GM12878 (cell line): Measurements from ENCODE around the gene IFT172. TPM values are rescaled to one million over a fixed set of nuclear protein-coding genes. Genes with fewer than 3 reads are reported as not detected.
A peak's percentile ranks its signal among the peaks of the same experiment; 100 is the strongest.

ENCODE experiments used
- ATAC-seq: fragments of 200-7000 bp; cut with Tn5 transposase; 3 replicates; pipeline ENCODE4 v1.9.1; 2020; ENCODE audit warnings: mild to moderate bottlenecking, moderate library complexity
- BruUV-seq: library from RNA; stranded (reverse); fragments of 400-500 nt; replicated peaks from 2 replicates; lab custom pipeline; 2021; lab: Mats Ljungman, UMichigan
- CTCF ChIA-PET: fragments of 300-600 bp; sonication (Branson Sonifier 250); formaldehyde crosslinking; extraction: SDS; loops from one replicate; lab custom pipeline; 2021; ENCODE audit warnings: inconsistent platforms; lab: Yijun Ruan, JAX
- POLR2A ChIA-PET: fragments of 350-600 bp; formaldehyde crosslinking; extraction: SDS; loops from one replicate; lab custom pipeline; 2021; ENCODE audit warnings: inconsistent platforms; lab: Charles Lee
- RAD21 ChIA-PET: fragments of 300-600 bp; sonication (Branson Sonifier 250); formaldehyde crosslinking; loops from one replicate; lab custom pipeline; 2023; ENCODE audit warnings: antibody characterized with exemption; ENCODE audit not compliant: unreplicated experiment; lab: Charles Lee
- SMC1A ChIA-PET: fragments of 300-600 bp; sonication (Branson Sonifier 250); formaldehyde crosslinking; loops from one replicate; lab custom pipeline; 2023; ENCODE audit not compliant: unreplicated experiment, uncharacterized antibody; lab: Charles Lee
- DNase-seq: peaks from one replicate; pipeline ENCODE4 v3.0.0-alpha.2; 2011; ENCODE audit warnings: low read depth, low spot score
- FAIRE-seq: peaks from 3 replicates; lab custom pipeline; 2011; peaks lifted over from hg19 to GRCh38; lab: Jason Lieb, UNC
- H2AFZ ChIP-seq: 2 replicates; pipeline ENCODE4 v1.6.0; 2011; ENCODE audit warnings: low read depth, low read length, control low read depth; ENCODE audit not compliant: control insufficient read depth
- H3K27ac ChIP-seq: 2 replicates; pipeline ENCODE4 v1.5.1; 2011; ENCODE audit warnings: control low read depth; ENCODE audit not compliant: control insufficient read depth, insufficient read depth
- H3K27me3 ChIP-seq, 2 experiments: replicated peaks in 1 of 2; 2 replicates each; pipeline versions ENCODE4 v1.6.0 to v1.6.1; 2011; ENCODE audit warnings: low read length in 1 of 2; ENCODE audit not compliant: control insufficient read depth in 2 of 2, insufficient read depth in 2 of 2
- H3K36me3 ChIP-seq, 2 experiments: 2 replicates each; pipeline ENCODE4 v1.5.1; 2011; ENCODE audit warnings: low read length in 1 of 2; ENCODE audit not compliant: control insufficient read depth in 2 of 2, insufficient read depth in 2 of 2
- H3K4me1 ChIP-seq: 2 replicates; pipeline ENCODE4 v1.6.1; 2011; ENCODE audit warnings: mild to moderate bottlenecking, low read length, moderate library complexity, mixed read lengths; ENCODE audit not compliant: control insufficient read depth, insufficient read depth
- H3K4me2 ChIP-seq: 2 replicates; pipeline ENCODE4 v1.6.0; 2011; ENCODE audit warnings: control low read depth; ENCODE audit not compliant: control insufficient read depth, insufficient read depth
- H3K4me3 ChIP-seq: fragments of 200-600 bp; sonication (generic); 2 replicates; pipeline ENCODE4 v1.5.1; 2016
- H3K79me2 ChIP-seq: 2 replicates; pipeline ENCODE4 v1.6.0; 2011; ENCODE audit warnings: low read length; ENCODE audit not compliant: control insufficient read depth, insufficient read depth
- H3K9ac ChIP-seq: 2 replicates; pipeline ENCODE4 v1.8.0; 2011; ENCODE audit warnings: low read length, control low read depth, mixed read lengths; ENCODE audit not compliant: control insufficient read depth, insufficient read depth
- H3K9me3 ChIP-seq: replicated peaks from 3 replicates; pipeline ENCODE4 v1.5.1; 2011; ENCODE audit warnings: mild to moderate bottlenecking, low read length; ENCODE audit not compliant: control insufficient read depth, insufficient read depth
- H4K20me1 ChIP-seq: 2 replicates; pipeline ENCODE4 v1.6.0; 2011; ENCODE audit not compliant: control insufficient read depth, insufficient read depth
- BHLHE40 ChIP-seq, 2 experiments: fragments of 450-650 bp in 1 of 2; IDR thresholded peaks; 2 replicates each; pipeline ENCODE4 v1.6.1; 2011 to 2017; ENCODE audit warnings: low read depth in 2 of 2, borderline replicate concordance in 1 of 2, improper control_type of control experiment in 1 of 2, low read length in 1 of 2, mild to moderate bottlenecking in 1 of 2
- BRCA1 ChIP-seq: IDR thresholded peaks from 2 replicates; pipeline ENCODE4 v1.6.1; 2011; ENCODE audit warnings: low read depth, low read length, improper control_type of control experiment
- CHD1 ChIP-seq: IDR thresholded peaks from 2 replicates; pipeline ENCODE4 v1.6.1; 2012; ENCODE audit warnings: low read depth, low read length, improper control_type of control experiment
- EGR1 ChIP-seq, 2 experiments: IDR thresholded peaks; 1 replicate in 1 of 2; 2 replicates in 1 of 2; pipeline ENCODE4 v1.6.1; 2011 to 2012; ENCODE audit warnings: low read depth in 2 of 2, low read length in 2 of 2, borderline replicate concordance in 1 of 2, mild to moderate bottlenecking in 1 of 2, moderate library complexity in 1 of 2
- IKZF1 ChIP-seq: fragments of 450-650 bp; conservative IDR thresholded peaks from 2 replicates; pipeline ENCODE4 v1.6.1; 2017; ENCODE audit warnings: antibody characterized with exemption, mild to moderate bottlenecking
- LARP7 ChIP-seq: fragments of 450-650 bp; IDR thresholded peaks from 2 replicates; pipeline ENCODE4 v1.6.1; 2017; ENCODE audit warnings: mild to moderate bottlenecking
- NBN ChIP-seq: fragments of 450-650 bp; IDR thresholded peaks from 2 replicates; pipeline ENCODE4 v1.6.1; 2016
- NKRF ChIP-seq: fragments of 450-650 bp; conservative IDR thresholded peaks from 2 replicates; pipeline ENCODE4 v1.6.1; 2017; ENCODE audit warnings: mild to moderate bottlenecking, moderate library complexity
- NRF1 ChIP-seq: conservative IDR thresholded peaks from 2 replicates; pipeline ENCODE4 v1.6.1; 2011; ENCODE audit warnings: mild to moderate bottlenecking, low read depth, low read length, improper control_type of control experiment
- PKNOX1 ChIP-seq: fragments of 450-650 bp; IDR thresholded peaks from 2 replicates; pipeline ENCODE4 v1.6.1; 2016; ENCODE audit warnings: mild to moderate bottlenecking
- POLR2A ChIP-seq: IDR thresholded peaks from 2 replicates; pipeline ENCODE4 v1.6.1; 2011; ENCODE audit warnings: low read depth, mild to moderate bottlenecking, low read length
- RB1 ChIP-seq: fragments of 450-650 bp; formaldehyde crosslinking; IDR thresholded peaks from 2 replicates; pipeline ENCODE4 v1.6.1; 2017; ENCODE audit warnings: mild to moderate bottlenecking, borderline replicate concordance
- TCF7 ChIP-seq: IDR thresholded peaks from 2 replicates; pipeline ENCODE4 v1.6.1; 2014; ENCODE audit warnings: antibody characterized with exemption, borderline replicate concordance
- USF1 ChIP-seq: IDR thresholded peaks from 2 replicates; pipeline ENCODE4 v1.6.1; 2011; ENCODE audit warnings: borderline replicate concordance, low read depth, mild to moderate bottlenecking, moderate library complexity, mixed read lengths, low read length; ENCODE audit not compliant: insufficient read depth; ENCODE audit errors: extremely low read length
- WGBS: methylation state at CpG from one replicate; pipeline ENCODE4 v1.1.6; 2016; ENCODE audit warnings: low lambda C conversion rate; ENCODE audit not compliant: insufficient replicate concordance, insufficient coverage; ENCODE audit errors: missing lambda C conversion rate; 5-methylcytosine and 5-hydroxymethylcytosine counted together
- in situ Hi-C: fragments of 300-500 bp; cut with MboI; formaldehyde crosslinking; loops from 9 replicates; pipeline ENCODE4 v1.14.3; 2018; ENCODE audit warnings: mixed read lengths
- intact Hi-C: fragments of 100-400 bp; cut with micrococcal nuclease; formaldehyde crosslinking; loops from one replicate; pipeline ENCODE4 v1.14.2; 2022; ENCODE audit not compliant: unreplicated experiment
- polyA plus RNA-seq, 11 experiments: library from polyadenylated mRNA; depleted of rRNA in 4 of 11; unstranded in 6 of 11; stranded (reverse) in 5 of 11; fragments of >200 nt; fragmentation: Nextera tagmentation in 4 of 11; fragmentation: Illumina TruSeq in 1 of 11; extraction: Ambion mirVana in 4 of 11; extraction: Trizol in 1 of 11; gene quantifications; 1 replicate in 1 of 11; 2 replicates in 10 of 11; pipeline versions ENCODE4 v1.2.1 to v1.2.3, GENCODE V29; 2011 to 2016; ENCODE audit warnings: inconsistent platforms in 2 of 11, missing spikeins in 2 of 11, low read depth in 1 of 11
- total RNA-seq, 4 experiments: library from RNA; depleted of rRNA in 3 of 4; stranded (reverse); fragments of >200 nt in 3 of 4; fragmentation: Illumina TruSeq in 1 of 4; extraction: Trizol in 1 of 4; gene quantifications; 2 replicates each; pipeline versions ENCODE4 v1.2.1 to v1.2.3, GENCODE V29; 2013 to 2021

The IFT172 gene
- total and polyA plus RNA-seq, 10 of the 15 experiments (the other 5 are each of a cell fraction or from before 2014, with no cell fraction given): 2.4 to 8.6 (median 6.2) TPM

DNA sequence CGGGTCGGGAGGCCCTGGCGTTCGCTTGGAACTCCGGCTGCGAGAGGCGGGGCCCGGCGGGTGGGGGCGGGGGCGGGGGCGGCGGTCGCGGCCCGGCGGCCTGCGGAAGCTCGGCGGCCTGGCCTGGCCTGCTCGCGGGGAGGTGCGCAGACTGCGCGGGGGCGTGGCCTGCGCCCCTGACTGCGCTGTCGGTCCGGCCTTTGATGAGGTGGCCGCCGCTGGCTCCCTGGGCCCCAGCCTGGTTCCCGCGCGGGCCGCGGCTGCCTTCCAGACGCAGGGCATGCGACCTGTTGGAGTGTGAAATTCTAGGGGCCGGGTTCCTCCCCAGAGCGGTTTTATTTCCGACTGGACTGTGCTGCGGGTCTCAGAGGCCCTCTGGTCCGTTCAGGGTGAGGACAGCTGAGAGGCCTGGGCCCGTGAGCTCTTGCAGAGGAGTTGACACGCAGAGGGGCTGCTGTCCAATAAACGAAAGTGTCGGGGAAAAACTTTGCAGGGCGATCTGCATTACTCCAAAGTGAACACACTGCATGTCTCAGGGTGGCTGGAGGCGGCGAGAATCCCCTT, 60.5 kb downstream of the IFT172 start:
- peak overlapping the region; percentile 85 for H3K27ac ChIP-seq
- peak overlapping the region; percentile 93 for H2AFZ ChIP-seq
- in situ Hi-C loops: no loop called here
- peaks cover 3 to 6% of the 10 kb centered on the region in 2 experiments; a peak in 2 of 4 replicates for H3K36me3 ChIP-seq
- intact Hi-C loops: loop anchor here (2.0 kb wide), 1 partner anchor 20 kb away; the partner anchor contains the start of gene PPM1G
- FAIRE-seq (no peak), ATAC-seq (peak; percentile 88), DNase-seq (no peak)
- H4K20me1 ChIP-seq: no peaks in the 10 kb centered on the region
- ChIA-PET POLR2A (interaction anchor here (0.6 to 5.8 kb wide), 14 partner anchors 10 to 200 kb away, joined by 3 to 71 read pairs (median 4); partner anchors contain the start of genes CCDC121, EIF2B4, GPN1 and GTF3C2), RAD21 (interaction anchor here (0.8 to 3.3 kb wide), 11 partner anchors 20 to 254 kb away, joined by 3 to 29 read pairs (median 4); partner anchors contain the start of genes EIF2B4, MPV17, PPM1G and ZNF513), CTCF (interaction anchor here (0.7 to 5.8 kb wide), 11 partner anchors 17 to 254 kb away, joined by 3 to 52 read pairs (median 5); partner anchors contain the start of genes EIF2B4, GTF3C2, PPM1G and SNX17), SMC1A (interaction anchor here (0.6 to 4.9 kb wide), 14 partner anchors 8 to 377 kb away, joined by 3 to 20 read pairs (median 3); partner anchors contain the start of genes MPV17 and PPM1G)
- H3K27me3 ChIP-seq: no peaks in the 10 kb centered on the region
- H3K79me2 ChIP-seq: peaks cover 36% of the 10 kb centered on the region
- H3K4me2 ChIP-seq: peak overlapping the region; percentile 97
- peak overlapping the region; percentile 91 for H3K9ac ChIP-seq
- 1% methylated on average over 33 of the region's 51 CpGs for WGBS
- TF ChIP-seq NBN (no peak), BHLHE40 (IDR thresholded peaks at IDR 0.05; ENCODE audit: borderline replicate concordance in 1 of 2, low read depth in 2 of 2, low read length in 1 of 2) (peak in 1 of 2 experiments; percentile 49; a peak in 1 of 4 replicates), RB1 (peak; percentile 74; the same call in 1 of the 2 replicates), LARP7 (peak; percentile 33), POLR2A (peak; percentile 7; the same call in 1 of the 2 replicates), NRF1 (peak; percentile 73), TCF7 (peak; percentile 73), CHD1 (no peak), NKRF (peak; percentile 11; the same call in 1 of the 2 replicates), USF1 (no peak), IKZF1 (peak; percentile 49; the same call in 1 of the 2 replicates), PKNOX1 (peak; percentile 33; the same call in 1 of the 2 replicates), BRCA1 (no peak), EGR1 (IDR thresholded peaks at IDR 0.05; ENCODE audit: borderline replicate concordance in 1 of 2, low read depth in 2 of 2, low read length in 2 of 2) (peak in 1 of 2 experiments; percentile 88; a peak in 2 of 3 replicates)
- no TSS peak for BruUV-seq
- H3K9me3 ChIP-seq: no peaks in the 10 kb centered on the region
- peak overlapping the region; percentile 97 for H3K4me3 ChIP-seq
- no peaks in the 10 kb centered on the region for H3K4me1 ChIP-seq
